GM18909 (cell line): ENCODE results near the gene RCOR1.
"Not testable (repeated sequence)": the region's sequence is repeated elsewhere in the genome, so short reads cannot be mapped to it uniquely, and the experiment has no call there.

Source experiments
- ATAC-seq: cut with Tn5 transposase; IDR thresholded peaks from one replicate; pipeline ENCODE4 v1.9.1; 2021; ENCODE audit warnings: mild to moderate bottlenecking; ENCODE audit not compliant: unreplicated experiment, poor library complexity

Gene RCOR1

DNA sequence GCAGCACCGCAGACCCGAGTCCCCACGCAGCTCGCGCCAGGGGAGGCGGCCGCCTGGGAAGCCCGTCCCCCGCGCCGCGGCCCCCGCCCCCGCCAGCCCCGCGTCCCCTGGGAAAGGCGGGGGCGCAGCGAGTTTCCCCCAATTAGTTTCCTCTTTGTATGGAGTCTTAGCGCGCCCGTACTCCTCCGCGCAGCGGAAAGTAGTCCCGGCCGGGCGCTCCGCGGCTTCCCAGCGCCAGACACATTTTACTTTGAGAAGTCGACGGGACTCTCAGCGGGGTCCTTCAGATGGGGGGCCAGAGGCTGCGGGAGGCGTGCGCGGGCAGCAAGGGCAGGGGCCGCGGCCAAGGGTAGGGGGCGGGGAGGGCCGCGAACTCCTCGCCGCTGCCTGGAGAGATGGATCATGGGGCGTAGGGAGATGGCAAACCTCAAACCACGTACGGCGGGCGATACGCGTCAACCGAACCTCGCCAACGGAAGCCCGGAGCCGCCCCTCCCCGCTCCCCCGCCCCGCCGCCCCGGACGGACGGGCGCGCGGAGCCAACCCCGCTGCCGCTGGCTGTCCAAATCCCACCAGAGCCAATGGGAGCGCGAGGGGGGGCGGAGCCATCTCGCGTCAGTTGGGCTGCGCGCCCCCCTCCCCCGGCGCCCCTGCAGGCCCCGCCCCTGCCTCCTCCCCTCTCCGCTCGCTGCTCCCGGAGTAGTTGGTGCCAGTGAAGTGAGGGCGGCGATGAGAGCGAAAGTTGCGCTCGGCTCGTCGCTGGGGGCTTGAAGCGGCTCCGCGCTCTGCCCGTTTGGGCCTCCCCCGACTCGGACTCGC, at the start of gene RCOR1:
Gene RCOR1, plus strand, starts transcription at position 706 of the 819 bp plus-strand sequence. CDS start 238 bp downstream, outside the sequence.
- ATAC-seq: peak; percentile 77

DNA sequence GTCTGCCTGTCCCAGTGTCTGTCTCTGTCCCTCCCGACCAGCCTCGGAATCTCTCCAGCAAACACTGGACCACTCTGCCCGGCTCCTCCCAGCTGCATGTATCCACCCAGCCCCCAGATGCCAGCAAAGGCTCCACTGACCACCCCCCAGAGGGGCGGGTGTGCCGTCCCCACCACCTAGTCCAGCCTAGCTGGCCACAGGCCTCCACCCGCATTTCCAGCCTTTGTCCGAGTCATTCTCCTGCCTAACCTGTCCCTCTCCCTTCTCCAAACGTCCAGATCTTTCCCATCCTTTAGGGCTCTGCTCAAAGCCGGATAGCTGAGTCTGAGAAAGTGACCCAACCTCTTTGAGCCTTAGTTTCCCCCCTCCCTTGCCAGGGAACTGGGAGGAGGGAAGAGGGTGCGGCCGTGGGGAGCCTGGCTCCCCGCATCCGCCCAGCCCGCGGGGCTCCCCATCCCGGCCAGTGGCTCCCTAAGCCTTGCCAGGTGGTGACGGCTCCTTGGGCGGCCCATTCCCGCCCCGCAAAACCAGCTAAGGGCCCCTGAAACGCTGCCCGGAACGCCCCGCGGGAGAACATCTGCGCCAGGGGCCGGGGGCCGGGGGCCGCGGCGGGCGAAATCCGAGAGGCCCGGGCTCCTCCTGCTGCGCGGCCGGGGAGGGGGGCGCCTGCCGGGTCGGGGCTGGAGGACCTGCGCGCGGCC, 48.3 kb upstream of the RCOR1 start:
- ATAC-seq: no peak

DNA sequence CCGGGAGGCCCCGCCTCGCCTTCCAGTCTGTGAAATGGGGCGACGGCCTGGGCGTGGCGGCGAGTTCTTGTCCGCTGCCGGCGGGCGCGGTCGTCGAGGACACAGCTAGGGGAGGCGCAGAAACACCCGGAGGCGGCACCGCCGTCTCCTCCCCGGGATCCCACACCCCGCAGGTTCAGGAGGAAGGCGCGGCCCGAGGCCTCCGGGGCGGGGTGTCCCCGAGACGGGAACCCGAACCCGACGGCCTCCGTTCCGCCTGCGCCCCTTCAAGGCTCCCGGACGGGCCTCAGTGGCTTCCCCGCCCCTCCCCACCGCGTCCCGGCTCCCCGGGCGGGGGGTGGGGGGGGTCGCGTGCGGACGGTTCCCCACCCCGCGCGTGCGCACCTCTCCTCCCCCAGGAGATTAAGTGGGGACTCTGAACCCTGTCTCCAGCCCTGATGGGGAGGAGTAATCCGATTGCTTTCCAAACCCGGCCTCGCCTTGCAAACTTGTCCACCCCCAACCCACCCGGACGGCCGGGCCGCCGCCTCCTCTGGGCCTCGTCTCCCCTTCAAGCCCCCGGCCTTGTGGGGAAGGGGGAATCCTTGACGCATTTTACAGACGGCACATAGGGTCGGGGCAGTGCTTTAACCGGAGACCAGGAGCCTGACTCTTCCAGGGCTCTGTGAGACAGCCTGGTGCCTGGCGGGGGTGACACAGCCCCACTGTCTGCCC, 47.5 kb upstream of the RCOR1 start:
- no peak for ATAC-seq

GRCh38 chr14:102545461-102546265, 46.8 kb upstream of the RCOR1 start:
- ATAC-seq: no peak

GRCh38 chr14:102548616-102549240, 43.7 kb upstream of the RCOR1 start:
- ATAC-seq: no peak

DNA sequence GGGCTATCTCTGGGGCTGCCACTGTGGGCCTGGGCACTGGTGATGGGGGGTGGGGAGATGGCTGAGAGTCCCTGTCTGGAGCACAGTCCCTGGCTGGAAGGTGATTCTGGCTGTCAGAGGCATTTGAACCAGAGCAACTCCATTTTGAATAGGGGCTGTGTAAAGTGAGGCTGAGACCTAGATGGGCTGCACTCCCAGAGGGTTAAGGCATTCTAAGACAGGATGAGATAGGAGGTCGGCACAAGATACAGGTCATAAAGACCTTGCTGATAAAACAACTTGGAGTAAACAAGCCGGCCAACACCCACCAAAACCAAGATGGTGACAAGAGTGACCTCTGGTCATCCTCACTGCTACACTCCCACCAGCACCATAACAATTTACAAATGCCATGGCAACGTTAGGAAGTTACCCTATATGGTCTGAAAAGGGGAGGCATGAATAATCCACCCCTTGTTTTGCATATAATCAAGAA, 41.5 kb upstream of the RCOR1 start:
- not testable (repeated sequence) for ATAC-seq

GRCh38 chr14:102551995-102552705, 40.3 kb upstream of the RCOR1 start:
- ATAC-seq: no peak

DNA sequence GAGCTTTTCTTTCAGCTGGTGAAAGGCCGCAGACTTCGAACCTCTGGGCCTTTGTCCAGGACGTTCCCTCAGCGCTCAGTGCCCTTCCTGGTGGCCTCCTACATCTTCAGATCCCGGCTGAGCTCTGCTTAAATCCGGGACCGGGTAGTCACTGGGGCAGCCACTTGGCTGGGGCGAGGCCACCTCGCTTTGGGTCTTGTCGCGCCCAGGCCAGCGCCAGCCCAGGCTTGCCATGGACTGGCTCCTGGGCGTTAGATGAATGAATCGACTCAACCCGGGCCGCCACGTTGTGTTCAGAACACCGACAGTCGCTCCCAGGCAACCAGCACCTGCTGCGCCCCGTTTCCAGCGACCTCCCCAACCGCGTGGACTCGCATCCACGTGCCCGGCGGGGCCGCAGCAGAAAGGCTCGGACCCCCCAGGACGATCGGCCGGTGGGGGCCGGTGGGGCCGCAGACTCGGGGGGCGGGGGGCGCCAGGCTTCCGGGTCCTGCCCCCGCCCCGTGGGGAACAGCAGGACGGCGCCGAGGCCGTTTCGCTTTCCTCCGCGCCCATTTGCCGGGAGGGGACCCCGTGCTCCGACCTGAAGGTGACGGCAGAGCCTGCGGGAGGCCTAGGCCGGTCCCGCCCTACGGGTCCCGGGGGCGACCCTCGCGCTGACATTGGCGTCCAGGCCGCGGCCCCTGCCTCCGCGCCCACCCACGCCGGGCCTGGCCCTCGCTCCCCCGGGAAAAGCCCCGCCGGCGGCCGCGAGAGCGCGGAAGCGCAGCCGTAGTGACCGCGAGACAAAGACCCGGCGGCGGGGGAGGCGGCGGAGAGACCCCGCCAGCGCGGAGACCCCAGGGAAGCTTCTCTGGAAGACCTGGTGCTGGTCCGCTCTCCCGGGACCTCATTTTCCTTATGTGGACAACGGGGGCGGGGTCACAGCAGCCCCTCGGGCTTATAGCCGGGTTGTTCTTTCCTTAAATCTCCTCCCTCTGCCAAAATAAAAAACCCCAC, 37.3 kb upstream of the RCOR1 start:
- ATAC-seq: peak; percentile 48

DNA sequence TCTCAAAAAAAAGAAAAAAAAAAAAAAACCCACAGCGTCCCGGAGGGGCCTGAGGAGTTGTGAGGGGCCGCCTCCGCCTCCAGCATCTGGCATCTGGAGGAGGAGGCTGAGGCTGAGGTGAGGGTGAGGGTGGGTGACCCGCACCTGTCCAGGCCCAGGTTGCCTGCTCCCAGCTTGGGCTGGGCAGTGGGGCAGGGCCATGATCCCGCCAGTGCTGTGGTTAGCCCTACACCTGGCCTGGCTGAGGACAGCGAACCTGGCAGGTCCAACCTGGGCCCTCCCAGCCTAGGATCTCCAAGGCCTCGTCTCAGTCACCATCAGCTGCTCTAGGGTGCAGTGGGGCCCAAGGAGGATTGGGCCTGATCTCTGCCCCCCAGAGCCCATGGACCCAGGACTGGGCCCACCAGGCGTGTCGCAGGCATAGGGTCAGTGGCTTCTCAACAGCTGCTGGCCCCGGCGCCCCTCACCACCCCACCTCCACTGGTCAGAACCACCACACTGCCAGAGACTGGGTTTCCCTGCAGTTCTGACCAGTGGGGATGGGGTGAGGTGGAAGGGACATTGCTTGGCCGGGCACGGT, 36.3 kb upstream of the RCOR1 start:
- no peak for ATAC-seq

DNA sequence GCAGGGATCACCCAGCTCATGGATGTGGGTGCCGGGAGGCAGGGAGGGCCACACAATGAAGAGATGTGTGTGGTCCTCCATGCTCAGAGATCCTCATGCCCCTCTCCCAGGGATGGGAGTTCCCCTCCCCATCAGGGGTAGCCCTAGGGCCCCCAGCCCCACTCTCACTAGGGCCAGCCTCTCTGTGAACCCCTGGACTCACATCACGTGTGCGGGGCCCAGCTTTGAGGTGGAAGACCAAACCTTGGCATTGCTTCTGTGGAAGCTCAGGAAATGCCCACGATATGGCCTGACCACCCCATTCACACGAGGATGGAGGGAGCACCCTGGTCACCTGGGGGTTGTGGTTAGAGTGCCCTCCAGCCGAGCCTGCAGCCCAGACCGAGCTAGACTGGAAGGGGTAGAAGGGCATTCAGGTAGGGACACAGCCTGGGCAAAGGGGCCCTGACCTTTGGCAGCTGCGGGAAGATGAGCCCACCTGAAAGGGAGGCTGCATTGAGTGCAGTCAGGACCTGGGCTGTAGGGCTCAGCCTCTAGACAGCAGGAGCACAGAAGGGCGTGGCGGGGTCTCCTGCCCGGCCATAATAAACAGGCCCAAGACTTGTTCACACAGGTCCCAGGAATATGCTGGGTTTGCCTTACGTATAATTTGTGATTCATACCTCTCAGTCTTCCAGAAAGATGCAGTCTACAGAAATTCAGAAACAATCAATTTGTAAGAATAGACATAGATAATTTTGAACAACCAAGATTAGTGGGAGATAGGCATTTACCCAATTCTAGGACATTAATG, 34.8 kb upstream of the RCOR1 start:
- ATAC-seq: no peak

DNA sequence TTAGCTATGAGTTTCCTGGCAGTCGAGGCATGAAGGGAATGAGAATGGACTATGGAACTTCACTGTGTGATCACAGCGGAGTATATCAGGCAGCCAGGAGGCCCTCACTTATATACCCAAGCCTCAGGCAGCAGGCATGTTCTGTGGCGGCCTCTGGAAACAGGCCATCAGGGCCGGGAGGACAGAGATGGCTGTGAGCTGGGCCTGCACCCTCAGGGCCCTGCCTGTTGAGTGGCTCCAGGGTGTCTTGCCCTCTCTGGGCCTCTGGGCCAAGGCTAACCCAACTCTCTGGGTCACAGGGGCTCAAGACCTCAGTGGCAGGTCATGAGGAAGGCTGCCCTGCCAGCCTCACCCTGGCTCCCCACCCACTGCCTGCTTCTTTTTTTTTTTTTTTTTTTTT, 33.9 kb upstream of the RCOR1 start:
- ATAC-seq: no peak

- no peak for ATAC-seq
These were observed 31.8 kb upstream of the RCOR1 start for GRCh38 chr14:102560458-102561261.

DNA sequence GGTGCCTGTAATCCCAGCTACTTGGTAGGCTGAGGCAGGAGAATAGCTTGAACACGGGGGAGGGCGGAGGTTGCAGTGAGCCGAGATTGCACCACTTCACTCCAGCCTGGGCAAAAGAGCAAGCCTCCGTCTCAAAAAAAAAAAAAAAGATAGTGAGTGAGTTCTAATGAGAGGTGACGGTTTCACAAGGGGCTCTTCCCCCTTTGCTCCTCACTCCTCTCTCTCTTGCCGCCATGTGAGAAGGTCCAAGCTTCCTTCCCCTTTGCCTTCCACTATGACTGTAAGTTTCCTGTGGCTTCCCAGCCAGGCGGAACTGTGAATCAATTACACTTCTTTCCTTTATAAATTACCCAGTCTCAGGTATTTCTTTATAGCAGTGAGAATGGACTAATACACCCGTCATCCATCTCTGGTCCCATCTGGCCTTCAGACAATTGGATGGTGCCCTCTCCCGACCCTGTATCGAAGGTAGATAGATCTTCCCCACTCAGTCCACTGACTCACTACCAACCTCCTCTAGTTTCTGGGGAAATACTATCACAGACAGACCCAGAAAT, 27.0 kb upstream of the RCOR1 start:
- no peak for ATAC-seq

GRCh38 chr14:102565959-102566358, 26.5 kb upstream of the RCOR1 start:
- no peak for ATAC-seq

GRCh38 chr14:102568115-102568614, 24.3 kb upstream of the RCOR1 start:
- no peak for ATAC-seq
